ENCODE data around the gene VPS11. TPM values are rescaled to one million over a fixed set of nuclear protein-coding genes. Genes with fewer than 3 reads are reported as not detected.

VPS11 gene
- total RNA-seq, 2 experiments from 2014 or later = 30.1 to 31.2 TPM

DNA sequence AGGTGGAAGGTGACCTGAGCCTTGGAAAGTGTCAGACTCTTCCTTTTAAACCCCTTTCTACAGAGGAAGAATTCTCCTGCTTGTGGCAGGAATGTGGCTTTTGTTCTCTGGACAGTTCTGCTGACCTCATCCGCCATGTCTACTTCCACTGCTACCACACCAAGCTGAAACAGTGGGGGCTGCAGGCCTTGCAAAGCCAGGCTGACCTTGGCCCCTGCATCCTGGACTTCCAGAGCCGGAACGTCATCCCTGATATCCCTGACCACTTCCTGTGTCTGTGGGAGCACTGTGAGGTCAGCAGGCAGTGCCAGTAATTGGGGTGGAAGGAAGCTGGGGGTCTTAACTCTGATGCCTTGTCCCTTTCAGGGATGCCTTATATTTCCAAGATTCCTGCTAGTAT, 63.0 kb downstream of the VPS11 start:
- no peaks in the 10 kb centered on the region for H3K27me3 Mint-ChIP-seq
- H3K4me1 Mint-ChIP-seq = peaks cover 14% of the 10 kb centered on the region
- H3K36me3 Mint-ChIP-seq = peaks cover 34% of the 10 kb centered on the region
- DNase-seq = no peak
- CTCF ChIA-PET = no interaction called here
- no peak overlapping the region for H3K27ac Mint-ChIP-seq
- H3K9me3 Mint-ChIP-seq (ENCODE audit: low read depth) = no peaks in the 10 kb centered on the region
- no peak for ATAC-seq
- no peak overlapping the region for H3K4me3 Mint-ChIP-seq

Small RNA genes within 50 kb of the gene (microRNA-seq; reads per million reads assigned to microRNA genes)
- gene MIR3656 = not detected

Other genes starting within 250 kb of the VPS11 start
- under 1 TPM in 1 of 2 experiments, not detected in 1; 0.30 TPM for gene CXCR5, start 183.9 kb upstream of the VPS11 start, total RNA-seq
- 10 to 100 TPM; 33.9 to 44.0 TPM for gene BCL9L, start 141.9 kb upstream of the VPS11 start, total RNA-seq
- not detected for gene UPK2, start 111.5 kb upstream of the VPS11 start, total RNA-seq
- gene FOXR1, start 96.1 kb upstream of the VPS11 start, total RNA-seq = not detected
- 10 to 100 TPM; 43.4 to 47.1 TPM for gene CENATAC, start 69.7 kb upstream of the VPS11 start, total RNA-seq
- gene RPS25, start 49.5 kb upstream of the VPS11 start, total RNA-seq = 1,000 to 10,000 TPM in 1 of 2 experiments, 100 to 1,000 TPM in 1; 945 to 1,070 TPM
- 10 to 100 TPM; 73.9 to 91.5 TPM for gene TRAPPC4, start 49.1 kb upstream of the VPS11 start, total RNA-seq
- 10 to 100 TPM; 26.0 to 26.5 TPM for gene SLC37A4, start 36.9 kb upstream of the VPS11 start, total RNA-seq
- gene HYOU1, start 10.6 kb upstream of the VPS11 start, total RNA-seq = 100 to 1,000 TPM; 108 to 163 TPM
- 10 to 100 TPM; 26.6 to 36.7 TPM for gene HMBS, start 17.1 kb downstream of the VPS11 start, total RNA-seq
- gene DPAGT1, start 34.0 kb downstream of the VPS11 start, total RNA-seq = 10 to 100 TPM; 65.1 to 77.1 TPM
- 10 to 100 TPM; 30.6 to 35.1 TPM for gene C2CD2L, start 39.5 kb downstream of the VPS11 start, total RNA-seq
- 10 to 100 TPM; 40.4 to 43.0 TPM for gene HINFP, start 53.8 kb downstream of the VPS11 start, total RNA-seq
- gene ABCG4, start 81.2 kb downstream of the VPS11 start, total RNA-seq = not detected
- gene NLRX1, start 100.9 kb downstream of the VPS11 start, total RNA-seq = 10 to 100 TPM; 21.2 to 22.2 TPM
- gene NHERF4, start 117.7 kb downstream of the VPS11 start, total RNA-seq = under 1 TPM; 0.19 to 0.35 TPM
- 10 to 100 TPM; 40.0 to 49.2 TPM for gene CBL, start 138.5 kb downstream of the VPS11 start, total RNA-seq
- 1 to 10 TPM; 2.5 to 3.9 TPM for gene MCAM, start 249.3 kb downstream of the VPS11 start, total RNA-seq

All from activated CD8-positive, alpha-beta memory T cell treated with anti-CD3 and anti-CD28 coated beads, Interleukin-2, amount 10 ng/mL, durations not matched to agents 7 days and 5 days (primary cell).